Endothelial cell of umbilical vein (primary cell): ENCODE results near the gene ADAM23.
A peak's percentile ranks its signal among the peaks of the same experiment; 100 is the strongest.

Experiments used
- CTCF ChIP-seq, 2 donors: IDR thresholded peaks; 1 replicate in 1 of 2; 2 replicates in 1 of 2; pipeline ENCODE4 v1.5.1; 2011; ENCODE audit warnings: low read length in 2 of 2, mild to moderate bottlenecking in 2 of 2, moderate library complexity in 2 of 2, control low read depth in 1 of 2, inconsistent platforms in 1 of 2, low read depth in 1 of 2; ENCODE audit not compliant: insufficient read depth in 1 of 2; ENCODE audit errors: extremely low read depth in 1 of 2
- EZH2 ChIP-seq: IDR thresholded peaks from 2 replicates; pipeline ENCODE4 v1.6.1; 2012; ENCODE audit warnings: borderline replicate concordance, low read depth, mild to moderate bottlenecking, moderate library complexity, low read length, inconsistent platforms; ENCODE audit not compliant: severe bottlenecking
- FOS ChIP-seq: IDR thresholded peaks from 2 replicates; pipeline ENCODE4 v1.6.1; 2011; ENCODE audit warnings: mild to moderate bottlenecking, low read length, moderate library complexity, borderline replicate concordance; ENCODE audit not compliant: insufficient read depth
- JUN ChIP-seq: IDR thresholded peaks from 2 replicates; pipeline ENCODE4 v1.6.1; 2011; ENCODE audit warnings: borderline replicate concordance, low read depth; ENCODE audit not compliant: insufficient read length, insufficient read depth
- MAX ChIP-seq: IDR thresholded peaks from 2 replicates; pipeline ENCODE4 v1.6.1; 2011; ENCODE audit not compliant: insufficient read depth, insufficient read length
- MYC ChIP-seq: IDR thresholded peaks from one replicate; pipeline ENCODE4 v1.6.1; 2011; ENCODE audit warnings: mild to moderate bottlenecking, low read depth, low read length
- POLR2A ChIP-seq: IDR thresholded peaks from 2 replicates; pipeline ENCODE4 v1.6.1; 2012; ENCODE audit warnings: low read depth, mild to moderate bottlenecking, control low read depth, low read length
- POLR2AphosphoS5 ChIP-seq: IDR thresholded peaks from 2 replicates; pipeline ENCODE4 v1.6.1; 2012; ENCODE audit warnings: low read depth, mild to moderate bottlenecking, control low read depth, low read length, moderate library complexity; ENCODE audit not compliant: insufficient read depth

GRCh38 chr2:206422493-206422892 lies 20.8 kb upstream of the ADAM23 start:
- TF ChIP-seq CTCF (IDR thresholded peaks at IDR 0.05; ENCODE audit: extremely low read depth in 1 of 2, insufficient read depth in 1 of 2, low read depth in 1 of 2, low read length in 2 of 2) (no peak), POLR2A (no peak), FOS (no peak), JUN (no peak), MAX (no peak), EZH2 (no peak), MYC (no peak), POLR2AphosphoS5 (peak; percentile 27)
